ENCODE measurements around the gene GPR32. TPM values are rescaled to one million over a fixed set of nuclear protein-coding genes. Genes with fewer than 3 reads are reported as not detected.
"Not testable (repeated sequence)": the region's sequence is repeated elsewhere in the genome, so short reads cannot be mapped to it uniquely, and the experiment has no call there.

The GPR32 gene
- total RNA-seq, 1 donor = not detected

DNA sequence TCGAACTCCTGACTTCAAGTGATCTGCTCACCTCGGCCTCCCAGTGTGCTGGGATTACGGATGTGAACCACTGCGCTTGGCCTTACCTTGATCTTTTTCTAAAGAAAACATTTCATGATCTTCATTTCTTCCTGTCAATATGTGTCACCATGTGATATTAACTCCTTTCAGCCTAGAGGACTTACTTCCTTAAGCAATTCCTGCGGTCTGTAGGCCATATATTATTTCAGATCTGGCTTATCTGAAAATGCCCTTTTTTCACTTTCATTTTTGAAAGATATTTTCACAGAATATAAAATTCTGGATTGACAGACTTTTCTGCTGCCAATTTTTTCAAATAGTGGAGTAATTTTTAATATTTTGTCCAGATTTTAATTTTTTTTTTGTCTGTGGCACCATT is 2.0 kb upstream of the GPR32 start:
- no peak for DNase-seq (ENCODE audit: low read depth)
- TF ChIP-seq, protein P1, sequence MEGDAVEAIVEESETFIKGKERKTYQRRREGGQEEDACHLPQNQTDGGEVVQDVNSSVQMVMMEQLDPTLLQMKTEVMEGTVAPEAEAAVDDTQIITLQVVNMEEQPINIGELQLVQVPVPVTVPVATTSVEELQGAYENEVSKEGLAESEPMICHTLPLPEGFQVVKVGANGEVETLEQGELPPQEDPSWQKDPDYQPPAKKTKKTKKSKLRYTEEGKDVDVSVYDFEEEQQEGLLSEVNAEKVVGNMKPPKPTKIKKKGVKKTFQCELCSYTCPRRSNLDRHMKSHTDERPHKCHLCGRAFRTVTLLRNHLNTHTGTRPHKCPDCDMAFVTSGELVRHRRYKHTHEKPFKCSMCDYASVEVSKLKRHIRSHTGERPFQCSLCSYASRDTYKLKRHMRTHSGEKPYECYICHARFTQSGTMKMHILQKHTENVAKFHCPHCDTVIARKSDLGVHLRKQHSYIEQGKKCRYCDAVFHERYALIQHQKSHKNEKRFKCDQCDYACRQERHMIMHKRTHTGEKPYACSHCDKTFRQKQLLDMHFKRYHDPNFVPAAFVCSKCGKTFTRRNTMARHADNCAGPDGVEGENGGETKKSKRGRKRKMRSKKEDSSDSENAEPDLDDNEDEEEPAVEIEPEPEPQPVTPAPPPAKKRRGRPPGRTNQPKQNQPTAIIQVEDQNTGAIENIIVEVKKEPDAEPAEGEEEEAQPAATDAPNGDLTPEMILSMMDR (IDR thresholded peaks at IDR 0.05; ENCODE audit: insufficient read depth, low read length) = no peak

DNA sequence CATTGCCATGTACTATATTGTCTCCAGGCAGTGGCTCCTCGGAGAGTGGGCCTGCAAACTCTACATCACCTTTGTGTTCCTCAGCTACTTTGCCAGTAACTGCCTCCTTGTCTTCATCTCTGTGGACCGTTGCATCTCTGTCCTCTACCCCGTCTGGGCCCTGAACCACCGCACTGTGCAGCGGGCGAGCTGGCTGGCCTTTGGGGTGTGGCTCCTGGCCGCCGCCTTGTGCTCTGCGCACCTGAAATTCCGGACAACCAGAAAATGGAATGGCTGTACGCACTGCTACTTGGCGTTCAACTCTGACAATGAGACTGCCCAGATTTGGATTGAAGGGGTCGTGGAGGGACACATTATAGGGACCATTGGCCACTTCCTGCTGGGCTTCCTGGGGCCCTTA is 624 bp downstream of the GPR32 start:
- no peak for DNase-seq (ENCODE audit: low read depth)
- TF ChIP-seq, protein P1 (IDR thresholded peaks at IDR 0.05; ENCODE audit: insufficient read depth, low read length) = no peak
- no peak overlapping the region for H3K4me3 ChIP-seq (ENCODE audit: low read depth, low read length)

More for the DNA sequence above, 2.0 kb upstream of the GPR32 start:
- H3K4me3 ChIP-seq (ENCODE audit: low read depth, low read length) = no peak overlapping the region

DNA sequence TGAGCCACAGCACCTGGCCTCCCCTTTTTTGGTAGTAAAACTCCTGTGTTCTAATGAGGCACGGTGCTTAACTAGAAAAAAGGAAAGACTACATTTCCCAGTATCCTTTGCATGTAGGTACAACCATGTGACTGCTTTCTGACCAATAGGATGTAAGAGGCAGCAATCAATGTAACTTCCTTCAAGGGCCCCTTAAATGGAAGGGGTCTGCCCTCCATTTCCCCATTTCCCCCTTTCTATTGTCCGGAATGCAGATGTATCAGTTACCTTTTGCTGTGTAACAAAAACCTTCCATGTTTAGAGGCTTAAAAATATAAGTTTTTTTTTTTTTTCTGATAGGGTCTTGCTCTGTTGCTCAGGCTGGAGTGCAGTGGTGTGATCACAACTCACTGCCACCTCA is 2.2 kb downstream of the GPR32 start:
- TF ChIP-seq, protein P1 (IDR thresholded peaks at IDR 0.05; ENCODE audit: insufficient read depth, low read length) = no peak
- peak; percentile 18 for DNase-seq (ENCODE audit: low read depth)
- no peak overlapping the region for H3K4me3 ChIP-seq (ENCODE audit: low read depth, low read length)

DNA sequence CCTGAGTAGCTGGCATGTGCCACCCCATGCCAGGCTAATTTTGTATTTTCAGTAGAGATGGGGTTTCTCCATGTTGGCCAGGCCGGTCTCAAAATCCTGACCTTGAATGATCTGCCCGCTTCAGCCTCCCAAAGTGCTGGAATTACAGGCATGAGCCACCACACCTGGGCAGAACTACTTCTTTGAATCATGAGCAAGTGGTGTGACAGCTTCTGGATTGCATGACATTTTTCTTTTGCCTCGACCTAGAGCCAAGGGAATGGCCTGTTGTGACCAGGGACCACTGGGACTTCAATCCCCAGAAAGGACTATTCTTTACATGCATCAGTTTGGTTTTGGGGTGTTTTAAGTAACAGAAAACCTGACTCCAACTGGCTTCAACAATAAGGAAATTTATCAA is 2.6 kb downstream of the GPR32 start:
- not testable (repeated sequence) for DNase-seq (ENCODE audit: low read depth); H3K4me3 ChIP-seq (ENCODE audit: low read depth, low read length)

DNA sequence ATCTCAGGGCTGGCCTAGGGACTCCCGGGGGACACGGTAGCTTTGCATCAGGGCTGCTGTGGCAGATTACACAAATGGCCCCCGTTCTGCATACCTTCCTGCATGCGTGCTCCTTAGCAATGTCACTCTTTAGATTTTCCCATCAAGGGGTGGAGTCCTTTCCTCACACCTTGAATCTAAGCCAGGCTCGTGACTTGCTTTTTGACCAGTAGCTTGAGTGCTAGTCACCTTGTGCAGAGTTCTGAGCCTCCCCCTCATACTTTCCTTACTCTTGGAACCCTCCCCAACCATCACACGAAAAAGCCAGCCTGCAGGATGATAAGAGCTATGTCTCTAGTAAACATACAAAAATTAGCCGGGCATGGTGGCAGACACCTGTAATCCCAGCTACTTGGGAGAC is 3.2 kb downstream of the GPR32 start:
- not testable (repeated sequence) for H3K4me3 ChIP-seq (ENCODE audit: low read depth, low read length); DNase-seq (ENCODE audit: low read depth)

DNA sequence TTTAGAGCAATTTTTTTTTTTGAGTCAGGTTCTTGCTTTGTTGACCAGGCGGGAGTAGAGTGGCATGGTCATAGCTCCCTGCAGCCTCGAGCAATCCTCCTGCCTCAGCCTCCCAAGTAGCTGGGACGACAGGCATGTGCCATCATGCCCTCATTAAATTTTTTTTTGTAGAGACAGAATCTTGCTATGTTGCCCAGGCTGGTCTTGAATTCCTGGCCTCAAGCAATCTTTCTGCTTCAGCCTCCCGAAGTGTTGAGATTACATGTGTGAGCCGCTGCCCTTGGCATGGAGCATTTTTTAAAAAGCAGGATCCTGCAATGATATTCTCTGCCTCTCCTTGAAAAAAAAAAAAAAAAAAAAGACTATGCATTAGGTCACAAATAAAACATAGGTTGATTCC is 5.9 kb downstream of the GPR32 start:
- TF ChIP-seq, protein P1 (IDR thresholded peaks at IDR 0.05; ENCODE audit: insufficient read depth, low read length) = no peak
- H3K4me3 ChIP-seq (ENCODE audit: low read depth, low read length) = no peak overlapping the region
- no peak for DNase-seq (ENCODE audit: low read depth)

DNA sequence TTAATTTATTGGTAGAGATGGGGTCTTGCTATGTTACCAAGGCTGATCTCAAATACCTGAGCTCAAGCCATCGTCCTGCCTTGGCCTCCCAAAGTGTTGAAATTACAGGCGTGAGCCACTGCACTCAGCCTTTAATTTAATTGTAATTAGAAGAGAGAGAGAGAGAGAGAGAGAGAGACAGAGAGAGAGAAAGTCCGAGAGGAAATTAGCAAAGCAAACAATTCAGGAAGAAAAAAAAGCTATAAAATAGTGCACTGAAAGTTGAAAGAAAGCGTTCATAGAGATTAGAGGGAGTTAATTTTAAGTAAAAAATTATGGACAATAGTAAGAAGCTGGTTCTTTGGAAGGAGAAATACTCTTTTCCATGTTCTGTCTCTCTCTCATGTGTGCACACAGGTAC is 7.0 kb downstream of the GPR32 start:
- TF ChIP-seq, protein P1 (IDR thresholded peaks at IDR 0.05; ENCODE audit: insufficient read depth, low read length) = no peak
- DNase-seq (ENCODE audit: low read depth) = no peak

DNA sequence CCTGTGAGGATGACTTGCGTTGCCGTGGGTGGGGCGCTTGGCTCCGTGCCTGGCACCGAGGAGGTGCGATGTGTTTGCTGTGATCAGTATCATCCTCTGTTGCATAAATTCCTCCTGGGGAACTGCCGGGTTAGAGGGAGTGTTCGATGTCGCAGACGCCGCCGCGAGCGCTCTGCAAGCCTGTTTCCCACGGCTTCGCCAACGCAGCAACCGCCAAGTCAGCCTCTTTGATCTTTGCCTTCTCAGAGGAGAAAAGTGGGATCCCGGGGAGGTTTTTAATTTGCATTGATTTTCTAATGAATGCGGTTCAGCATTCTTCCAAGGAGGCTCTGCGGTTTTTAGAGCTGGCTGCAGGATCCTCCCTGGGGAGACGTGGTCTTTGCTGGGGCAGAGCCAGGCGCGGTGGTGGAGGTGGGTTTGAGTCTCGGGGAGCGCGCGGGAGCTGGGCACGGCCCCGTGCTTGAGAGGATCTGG is 7.6 kb downstream of the GPR32 start:
- DNase-seq (ENCODE audit: low read depth) = no peak

More for the DNA sequence above, 7.0 kb downstream of the GPR32 start:
- no peak overlapping the region for H3K4me3 ChIP-seq (ENCODE audit: low read depth, low read length)

More for the DNA sequence above, 7.6 kb downstream of the GPR32 start:
- H3K4me3 ChIP-seq (ENCODE audit: low read depth, low read length) = no peak overlapping the region
- TF ChIP-seq, protein P1 (IDR thresholded peaks at IDR 0.05; ENCODE audit: insufficient read depth, low read length) = no peak

Measured in fibroblast of the aortic adventitia (primary cell).